WTC11 (cell line): Measurements from ENCODE around the gene HMCN1. TPM values are rescaled to one million over a fixed set of nuclear protein-coding genes. Genes with fewer than 3 reads are reported as not detected.

Experiments used
- ATAC-seq: fragments of 200-7000 bp; cut with Tn5 transposase; 2 replicates; pipeline ENCODE4 v1.10.0; 2021; ENCODE audit warnings: mild to moderate bottlenecking, moderate library complexity
- CTCF ChIA-PET: fragments of 300-600 bp; sonication (Branson Sonifier 250); formaldehyde crosslinking; loops from one replicate; lab custom pipeline; 2021; ENCODE audit warnings: antibody characterized with exemption; lab: Charles Lee
- POLR2A ChIA-PET: fragments of 350-600 bp; sonication (Branson Sonifier 250); formaldehyde crosslinking; loops from one replicate; lab custom pipeline; 2021; ENCODE audit warnings: antibody characterized with exemption; lab: Charles Lee
- DNase-seq: peaks from one replicate; pipeline ENCODE4 v3.0.0; 2021; ENCODE audit warnings: low spot score
- H3K27ac Mint-ChIP-seq: 2 replicates; pipeline ENCODE4 v1.8.0; 2021; ENCODE audit warnings: mixed read lengths
- H3K27me3 Mint-ChIP-seq: 2 replicates; pipeline ENCODE4 v1.8.0; 2021; ENCODE audit warnings: low read depth, mild to moderate bottlenecking, moderate library complexity, mixed read lengths
- H3K36me3 Mint-ChIP-seq: 2 replicates; pipeline ENCODE4 v1.8.0; 2021; ENCODE audit warnings: mixed read lengths
- H3K4me1 Mint-ChIP-seq: 2 replicates; pipeline ENCODE4 v1.8.0; 2022; ENCODE audit warnings: mixed read lengths
- H3K4me3 Mint-ChIP-seq: 2 replicates; pipeline ENCODE4 v1.8.0; 2021; ENCODE audit warnings: mild to moderate bottlenecking, moderate library complexity, mixed read lengths
- H3K9me3 Mint-ChIP-seq: 2 replicates; pipeline ENCODE4 v1.8.0; 2021; ENCODE audit warnings: mixed read lengths
- AR ChIP-seq: fragments of 250-450 bp; sonication (Bioruptor Pico); IDR thresholded peaks from 2 replicates; pipeline ENCODE4 v1.9.0; 2021; ENCODE audit warnings: mild to moderate bottlenecking
- EMX1 ChIP-seq: fragments of 250-450 bp; sonication (Bioruptor Pico); IDR thresholded peaks from 2 replicates; pipeline ENCODE4 v1.8.0; 2021; ENCODE audit warnings: mild to moderate bottlenecking
- HMGA2 ChIP-seq: fragments of 250-450 bp; sonication (Bioruptor Pico); IDR thresholded peaks from 2 replicates; pipeline ENCODE4 v1.4.0; 2021; ENCODE audit warnings: mild to moderate bottlenecking, moderate library complexity
- HMGXB4 ChIP-seq: sonication (generic); formaldehyde crosslinking; IDR thresholded peaks from 2 replicates; pipeline ENCODE4 v1.8.1; 2023; ENCODE audit warnings: mild to moderate bottlenecking, moderate library complexity, missing genetic modification reagents
- PRRX2 ChIP-seq: fragments of 250-450 bp; sonication (Bioruptor Pico); IDR thresholded peaks from 2 replicates; pipeline ENCODE4 v1.8.0; 2021; ENCODE audit warnings: mild to moderate bottlenecking
- SMAD3 ChIP-seq: sonication (generic); formaldehyde crosslinking; IDR thresholded peaks from 2 replicates; pipeline ENCODE4 v1.8.0; 2022; ENCODE audit warnings: missing genetic modification reagents, mild to moderate bottlenecking, borderline replicate concordance
- SMAD4 ChIP-seq: sonication (generic); formaldehyde crosslinking; IDR thresholded peaks from 2 replicates; pipeline ENCODE4 v1.8.0; 2022; ENCODE audit warnings: mild to moderate bottlenecking, missing genetic modification reagents
- TEAD4 ChIP-seq: sonication (generic); formaldehyde crosslinking; IDR thresholded peaks from 2 replicates; pipeline ENCODE4 v1.8.0; 2022; ENCODE audit warnings: mild to moderate bottlenecking, missing genetic modification reagents
- TP53 ChIP-seq: sonication (generic); formaldehyde crosslinking; IDR thresholded peaks from 2 replicates; pipeline ENCODE4 v1.8.1; 2023; ENCODE audit warnings: mild to moderate bottlenecking, missing genetic modification reagents
- ZBTB21 ChIP-seq: sonication (generic); formaldehyde crosslinking; IDR thresholded peaks from 2 replicates; pipeline ENCODE4 v1.8.1; 2023; ENCODE audit warnings: mild to moderate bottlenecking, missing genetic modification reagents, borderline replicate concordance
- ZNF281 ChIP-seq: sonication (generic); formaldehyde crosslinking; IDR thresholded peaks from 2 replicates; pipeline ENCODE4 v1.8.0; 2023; ENCODE audit warnings: mild to moderate bottlenecking, missing genetic modification reagents
- ZNF425 ChIP-seq: fragments of 250-450 bp; sonication (Bioruptor Pico); conservative IDR thresholded peaks from 2 replicates; pipeline ENCODE4 v1.9.0; 2021; ENCODE audit warnings: mild to moderate bottlenecking
- total RNA-seq: library from RNA; stranded (reverse); gene quantifications from 3 replicates; pipeline ENCODE4 v1.2.3, GENCODE V29; 2021
- TF ChIP-seq, protein P1 (sequence below): sonication (generic); formaldehyde crosslinking; IDR thresholded peaks from 2 replicates; pipeline ENCODE4 v1.8.1; 2023; ENCODE audit warnings: mild to moderate bottlenecking, missing genetic modification reagents, borderline replicate concordance
- TF ChIP-seq, protein P2 (sequence below): sonication (generic); formaldehyde crosslinking; conservative IDR thresholded peaks from 2 replicates; pipeline ENCODE4 v1.8.1; 2022; ENCODE audit warnings: mild to moderate bottlenecking, missing genetic modification reagents
- TF ChIP-seq, protein P3 (sequence below): sonication (generic); formaldehyde crosslinking; IDR thresholded peaks from 2 replicates; pipeline ENCODE4 v1.8.0; 2023; ENCODE audit warnings: missing genetic modification reagents
- TF ChIP-seq, protein P4 (sequence below): fragments of 250-450 bp; sonication (Bioruptor Pico); IDR thresholded peaks from 2 replicates; pipeline ENCODE4 v2.1.2; 2022; ENCODE audit warnings: mild to moderate bottlenecking, moderate library complexity

HMCN1 gene
- total RNA-seq, 1 experiment from 2014 or later: 5.6 TPM

DNA sequence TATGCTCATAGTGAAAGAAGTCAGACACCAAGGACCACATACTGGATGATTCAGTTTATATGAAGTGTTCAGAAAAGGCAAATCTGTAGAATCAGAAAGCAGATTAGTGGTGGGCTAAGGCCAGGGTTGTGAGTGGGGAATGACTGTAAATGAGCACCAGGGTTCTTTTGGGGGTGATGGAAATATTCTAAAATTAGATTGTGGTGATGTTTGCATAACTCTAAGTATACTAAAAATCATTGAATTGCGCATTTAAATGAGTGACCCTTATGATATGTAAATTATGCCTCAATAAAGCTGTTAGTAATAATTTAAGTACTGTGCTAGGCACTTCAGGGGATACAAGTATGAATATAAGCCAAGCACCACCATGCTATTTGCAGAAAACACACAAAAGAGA lies 384.5 kb downstream of the HMCN1 start:
- ChIA-PET POLR2A (no interaction called here), CTCF (no interaction called here)
- H3K9me3 Mint-ChIP-seq: no peaks in the 10 kb centered on the region
- no peak overlapping the region for H3K4me3 Mint-ChIP-seq
- H3K4me1 Mint-ChIP-seq: peaks cover 4% of the 10 kb centered on the region
- H3K27me3 Mint-ChIP-seq: no peaks in the 10 kb centered on the region; the same call in 1 of the 2 replicates
- no peak for DNase-seq
- no peak for ATAC-seq
- TF ChIP-seq, protein P1, sequence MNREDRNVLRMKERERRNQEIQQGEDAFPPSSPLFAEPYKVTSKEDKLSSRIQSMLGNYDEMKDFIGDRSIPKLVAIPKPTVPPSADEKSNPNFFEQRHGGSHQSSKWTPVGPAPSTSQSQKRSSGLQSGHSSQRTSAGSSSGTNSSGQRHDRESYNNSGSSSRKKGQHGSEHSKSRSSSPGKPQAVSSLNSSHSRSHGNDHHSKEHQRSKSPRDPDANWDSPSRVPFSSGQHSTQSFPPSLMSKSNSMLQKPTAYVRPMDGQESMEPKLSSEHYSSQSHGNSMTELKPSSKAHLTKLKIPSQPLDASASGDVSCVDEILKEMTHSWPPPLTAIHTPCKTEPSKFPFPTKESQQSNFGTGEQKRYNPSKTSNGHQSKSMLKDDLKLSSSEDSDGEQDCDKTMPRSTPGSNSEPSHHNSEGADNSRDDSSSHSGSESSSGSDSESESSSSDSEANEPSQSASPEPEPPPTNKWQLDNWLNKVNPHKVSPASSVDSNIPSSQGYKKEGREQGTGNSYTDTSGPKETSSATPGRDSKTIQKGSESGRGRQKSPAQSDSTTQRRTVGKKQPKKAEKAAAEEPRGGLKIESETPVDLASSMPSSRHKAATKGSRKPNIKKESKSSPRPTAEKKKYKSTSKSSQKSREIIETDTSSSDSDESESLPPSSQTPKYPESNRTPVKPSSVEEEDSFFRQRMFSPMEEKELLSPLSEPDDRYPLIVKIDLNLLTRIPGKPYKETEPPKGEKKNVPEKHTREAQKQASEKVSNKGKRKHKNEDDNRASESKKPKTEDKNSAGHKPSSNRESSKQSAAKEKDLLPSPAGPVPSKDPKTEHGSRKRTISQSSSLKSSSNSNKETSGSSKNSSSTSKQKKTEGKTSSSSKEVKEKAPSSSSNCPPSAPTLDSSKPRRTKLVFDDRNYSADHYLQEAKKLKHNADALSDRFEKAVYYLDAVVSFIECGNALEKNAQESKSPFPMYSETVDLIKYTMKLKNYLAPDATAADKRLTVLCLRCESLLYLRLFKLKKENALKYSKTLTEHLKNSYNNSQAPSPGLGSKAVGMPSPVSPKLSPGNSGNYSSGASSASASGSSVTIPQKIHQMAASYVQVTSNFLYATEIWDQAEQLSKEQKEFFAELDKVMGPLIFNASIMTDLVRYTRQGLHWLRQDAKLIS: no peak
- TF ChIP-seq ZBTB21 (CRISPR knock-in tag): no peak
- no peak for TF ChIP-seq EMX1 (CRISPR knock-in tag)
- TF ChIP-seq ZNF281 (CRISPR knock-in tag): no peak
- TF ChIP-seq TP53: no peak
- TF ChIP-seq, protein P2, sequence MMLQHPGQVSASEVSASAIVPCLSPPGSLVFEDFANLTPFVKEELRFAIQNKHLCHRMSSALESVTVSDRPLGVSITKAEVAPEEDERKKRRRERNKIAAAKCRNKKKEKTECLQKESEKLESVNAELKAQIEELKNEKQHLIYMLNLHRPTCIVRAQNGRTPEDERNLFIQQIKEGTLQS (CRISPR knock-in tag): no peak
- no peak for TF ChIP-seq TEAD4 (CRISPR knock-in tag)
- no peak for TF ChIP-seq SMAD4
- TF ChIP-seq HMGA2 (CRISPR knock-in tag): no peak
- no peak for TF ChIP-seq ZNF425 (CRISPR knock-in tag)
- TF ChIP-seq HMGXB4 (CRISPR knock-in tag): no peak
- no peak for TF ChIP-seq PRRX2 (CRISPR knock-in tag)
- no peak overlapping the region for H3K27ac Mint-ChIP-seq
- no peaks in the 10 kb centered on the region for H3K36me3 Mint-ChIP-seq

GRCh38 chr1:186122837-186123236 lies 388.6 kb downstream of the HMCN1 start:
- ChIA-PET CTCF (no interaction called here), POLR2A (no interaction called here)
- Mint-ChIP-seq H3K36me3 (no peaks in the 10 kb centered on the region), H3K27ac (no peak overlapping the region), H3K4me1 (peaks cover 4% of the 10 kb centered on the region), H3K9me3 (no peaks in the 10 kb centered on the region), H3K4me3 (no peak overlapping the region), H3K27me3 (no peaks in the 10 kb centered on the region)
- DNase-seq (no peak), ATAC-seq (no peak)
- no peak for TF ChIP-seq AR
- TF ChIP-seq SMAD3 (CRISPR knock-in tag): no peak
- TF ChIP-seq, protein P3, sequence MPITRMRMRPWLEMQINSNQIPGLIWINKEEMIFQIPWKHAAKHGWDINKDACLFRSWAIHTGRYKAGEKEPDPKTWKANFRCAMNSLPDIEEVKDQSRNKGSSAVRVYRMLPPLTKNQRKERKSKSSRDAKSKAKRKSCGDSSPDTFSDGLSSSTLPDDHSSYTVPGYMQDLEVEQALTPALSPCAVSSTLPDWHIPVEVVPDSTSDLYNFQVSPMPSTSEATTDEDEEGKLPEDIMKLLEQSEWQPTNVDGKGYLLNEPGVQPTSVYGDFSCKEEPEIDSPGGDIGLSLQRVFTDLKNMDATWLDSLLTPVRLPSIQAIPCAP: no peak
- TF ChIP-seq ZNF281 (CRISPR knock-in tag): no peak
- TF ChIP-seq, protein P4, sequence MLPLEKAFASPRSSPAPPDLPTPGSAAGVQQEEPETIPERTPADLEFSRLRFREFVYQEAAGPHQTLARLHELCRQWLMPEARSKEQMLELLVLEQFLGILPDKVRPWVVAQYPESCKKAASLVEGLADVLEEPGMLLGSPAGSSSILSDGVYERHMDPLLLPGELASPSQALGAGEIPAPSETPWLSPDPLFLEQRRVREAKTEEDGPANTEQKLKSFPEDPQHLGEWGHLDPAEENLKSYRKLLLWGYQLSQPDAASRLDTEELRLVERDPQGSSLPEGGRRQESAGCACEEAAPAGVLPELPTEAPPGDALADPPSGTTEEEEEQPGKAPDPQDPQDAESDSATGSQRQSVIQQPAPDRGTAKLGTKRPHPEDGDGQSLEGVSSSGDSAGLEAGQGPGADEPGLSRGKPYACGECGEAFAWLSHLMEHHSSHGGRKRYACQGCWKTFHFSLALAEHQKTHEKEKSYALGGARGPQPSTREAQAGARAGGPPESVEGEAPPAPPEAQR: no peak
